HG02885 (cell line): ENCODE results near the gene USP3.
"Not testable (repeated sequence)": the region's sequence is repeated elsewhere in the genome, so short reads cannot be mapped to it uniquely, and the experiment has no call there.

Experiments
- ATAC-seq: cut with Tn5 transposase; IDR thresholded peaks from one replicate; pipeline ENCODE4 v1.9.1; 2021; ENCODE audit warnings: mild to moderate bottlenecking; ENCODE audit not compliant: unreplicated experiment, poor library complexity

The USP3 gene

GRCh38 chr15:63532307-63532744 is 27.9 kb downstream of the USP3 start:
- no peak for ATAC-seq

GRCh38 chr15:63534888-63535287 is 30.5 kb downstream of the USP3 start:
- ATAC-seq = not testable (repeated sequence)

GRCh38 chr15:63535689-63536088 is 31.3 kb downstream of the USP3 start:
- ATAC-seq = no peak

- ATAC-seq = no peak
Observed at GRCh38 chr15:63538876-63539275, 34.5 kb downstream of the USP3 start.

- ATAC-seq = no peak
Observed at GRCh38 chr15:63539521-63539920, 35.1 kb downstream of the USP3 start.

GRCh38 chr15:63539998-63540397 is 35.6 kb downstream of the USP3 start:
- ATAC-seq = no peak

- no peak for ATAC-seq
Observed at GRCh38 chr15:63540449-63540848, 36.1 kb downstream of the USP3 start.

- ATAC-seq = no peak
Observed at GRCh38 chr15:63544258-63545026, 40.0 kb downstream of the USP3 start.

- ATAC-seq = no peak
Observed at GRCh38 chr15:63545520-63545919, 41.1 kb downstream of the USP3 start.

- no peak for ATAC-seq
Observed at GRCh38 chr15:63551400-63551799, 47.0 kb downstream of the USP3 start.

- ATAC-seq = no peak
Observed at GRCh38 chr15:63553388-63553791, 49.0 kb downstream of the USP3 start.

GRCh38 chr15:63554337-63554927 is 50.0 kb downstream of the USP3 start:
- no peak for ATAC-seq

- ATAC-seq = no peak
Observed at GRCh38 chr15:63555507-63555906, 51.1 kb downstream of the USP3 start.

- ATAC-seq = no peak
Observed at GRCh38 chr15:63556246-63556645, 51.9 kb downstream of the USP3 start.

- no peak for ATAC-seq
Observed at GRCh38 chr15:63556736-63557135, 52.3 kb downstream of the USP3 start.

GRCh38 chr15:63559753-63560152 is 55.4 kb downstream of the USP3 start:
- no peak for ATAC-seq

- no peak for ATAC-seq
Observed at GRCh38 chr15:63560741-63561448, 56.5 kb downstream of the USP3 start.

GRCh38 chr15:63564093-63564492 is 59.7 kb downstream of the USP3 start:
- no peak for ATAC-seq

- ATAC-seq = no peak
Observed at GRCh38 chr15:63565536-63566186, 61.3 kb downstream of the USP3 start.

- ATAC-seq = no peak
Observed at GRCh38 chr15:63572749-63573464, 68.5 kb downstream of the USP3 start.
